ENCODE data around the gene ICAM4. TPM values are rescaled to one million over a fixed set of nuclear protein-coding genes. Genes with fewer than 3 reads are reported as not detected.
A peak's percentile ranks its signal among the peaks of the same experiment; 100 is the strongest.

Gene ICAM4
- total and polyA plus RNA-seq, 2 of the 8 experiments (the other 6 are each of a cell fraction or from before 2014, with no cell fraction given) = 1.5 to 4.1 TPM

- no peak overlapping the region for H4K5ac ChIP-seq (ENCODE audit: insufficient read length, low read depth, low read length)
- H3K9ac ChIP-seq (replicated peaks in 1 of 4; ENCODE audit: extremely low read depth in 1 of 4, low read depth in 3 of 4, low read length in 3 of 4) = no peak overlapping the region
- H3K79me1 ChIP-seq (ENCODE audit: low read depth, low read length) = no peaks in the 10 kb centered on the region
- no peak overlapping the region; the same call in 1 of the 2 replicates for H3K18ac ChIP-seq (ENCODE audit: extremely low read depth, low read length)
- H2BK20ac ChIP-seq (ENCODE audit: low read length) = no peak overlapping the region
- H3K36me3 ChIP-seq (ENCODE audit: control insufficient read depth in 2 of 4, insufficient read depth in 4 of 4, low read length in 3 of 4) = no peaks in the 10 kb centered on the region
- peak overlapping the region; percentile 19 to 59 (median 40); a peak in 7 of 8 replicates for H3K4me3 ChIP-seq (ENCODE audit: extremely low read depth in 1 of 4, insufficient read depth in 2 of 4, low read depth in 3 of 4, low read length in 4 of 4)
- CTCF ChIA-PET (ENCODE audit: partially characterized antibody) = interaction anchor here (0.7 to 2.2 kb wide), 10 partner anchors 11 to 121 kb away, joined by 3 to 15 read pairs (median 5); partner anchors contain the start of gene ICAM1
- no peaks in the 10 kb centered on the region for H3K79me2 ChIP-seq (ENCODE audit: control insufficient read depth in 1 of 2, insufficient read depth in 2 of 2, low read length in 2 of 2)
- 12% methylated on average over 48 of the region's 48 CpGs; no CpG with 5 or more reads in 1 of the 2 experiments for WGBS, 2 experiments (ENCODE audit: extremely low coverage in 1 of 2, insufficient coverage in 1 of 2, insufficient read length in 1 of 2, insufficient replicate concordance in 2 of 2, low coverage in 1 of 2, low lambda C conversion rate in 2 of 2, missing lambda C conversion rate in 1 of 2)
- H2BK15ac ChIP-seq (ENCODE audit: low read length) = no peak overlapping the region
- no peak overlapping the region for H3K14ac ChIP-seq (ENCODE audit: insufficient read length)
- no peak overlapping the region for H3K27ac ChIP-seq (ENCODE audit: low read depth, low read length)
- FAIRE-seq = no peak
- peaks cover 42 to 68% (median 64%) of the 10 kb centered on the region in 4 experiments for H3K27me3 ChIP-seq (replicated peaks in 1 of 4; ENCODE audit: control insufficient read depth in 3 of 4, extremely low read depth in 1 of 4, insufficient read depth in 3 of 4, low read length in 3 of 4)
- H3K56ac ChIP-seq (replicated peaks; ENCODE audit: insufficient read length, low read depth, low read length) = no peak overlapping the region
- H4K8ac ChIP-seq (ENCODE audit: extremely low read depth, insufficient read depth, low read length) = no peak overlapping the region
- H2BK120ac ChIP-seq (replicated peaks; ENCODE audit: low read depth, low read length) = no peak overlapping the region
- H3K23ac ChIP-seq (ENCODE audit: insufficient read length) = no peak overlapping the region
- H3K4me1 ChIP-seq (replicated peaks in 1 of 4; ENCODE audit: control insufficient read depth in 3 of 4, insufficient read depth in 4 of 4, low read length in 3 of 4) = peaks cover 0 to 34% (median 16%) of the 10 kb centered on the region in 4 experiments; a peak in 6 of 7 replicates
- 0 out of 2 replicates have a peak overlapping the region, but pooled peaks have one; percentile 30 for H2AFZ ChIP-seq (ENCODE audit: low read length)
- H2BK12ac ChIP-seq (ENCODE audit: low read depth, low read length) = 0 out of 2 replicates have a peak overlapping the region, but pooled peaks have one; percentile 9
- H2AK5ac ChIP-seq (ENCODE audit: low read depth, low read length) = no peak overlapping the region
- DNase-seq (ENCODE audit: low read depth in 1 of 2, low spot score in 2 of 2) = peak in 1 of 2 experiments; percentile 74
- no peaks in the 10 kb centered on the region for H3K9me3 ChIP-seq (ENCODE audit: insufficient read depth in 2 of 2, low read depth in 1 of 2, low read length in 1 of 2)
- peaks cover 23% of the 10 kb centered on the region; the same call in 1 of the 2 replicates for H3K23me2 ChIP-seq (ENCODE audit: low read depth, low read length)
- H3K4ac ChIP-seq (replicated peaks; ENCODE audit: insufficient read length, low read depth, low read length) = no peak overlapping the region
- H3K4me2 ChIP-seq (ENCODE audit: insufficient read depth in 1 of 2, low read depth in 2 of 2, low read length in 2 of 2) = peak overlapping the region; percentile 84 to 88
- POLR2A ChIA-PET (ENCODE audit: partially characterized antibody) = interaction anchor here (1.0 to 1.9 kb wide), 6 partner anchors 9 to 35 kb away, joined by 3 to 8 read pairs (median 5); partner anchors contain the start of genes FDX2, ICAM1 and ICAM4
- peaks cover 0 to 23% of the 10 kb centered on the region in 2 experiments for H4K20me1 ChIP-seq (replicated peaks in 1 of 2; ENCODE audit: control insufficient read depth in 1 of 2, insufficient read depth in 2 of 2, low read length in 2 of 2)
- H4K91ac ChIP-seq (replicated peaks; ENCODE audit: insufficient read length, low read length) = no peak overlapping the region
- H2BK5ac ChIP-seq (ENCODE audit: low read depth, low read length) = no peak overlapping the region
- TF ChIP-seq CTCF (IDR thresholded peaks at IDR 0.05; ENCODE audit: control extremely low read depth in 1 of 3, insufficient read depth in 1 of 3, low read depth in 1 of 3, low read length in 3 of 3) (peak in 2 of 3 experiments; percentile 16 to 28; a peak in 3 of 4 replicates), GABPA (IDR thresholded peaks at IDR 0.05; ENCODE audit: borderline replicate concordance, insufficient read depth, low read length) (no peak), TAF7 (optimal IDR thresholded peaks at IDR 0.05; ENCODE audit: borderline replicate concordance, low read depth, low read length) (no peak), TAF1 (IDR thresholded peaks at IDR 0.05; ENCODE audit: low read depth, low read length) (no peak; the same call in 1 of the 2 replicates), SRF (IDR thresholded peaks at IDR 0.05; ENCODE audit: low read depth, low read length) (no peak), E2F6 (IDR thresholded peaks at IDR 0.05) (0 out of 2 replicates have a peak, but pooled peaks have one; percentile 32), HDAC2 (IDR thresholded peaks at IDR 0.05; ENCODE audit: borderline replicate concordance in 1 of 2, low read depth in 2 of 2, low read length in 2 of 2) (peak in 1 of 2 experiments; percentile 96; a peak in 2 of 4 replicates)
These were observed 8.6 kb downstream of the ICAM4 start for GRCh38 chr19:10295305-10295846.
